Ascending aorta (tissue), 2 donors: Measurements from ENCODE around the gene OSM. TPM values are rescaled to one million over a fixed set of nuclear protein-coding genes. Genes with fewer than 3 reads are reported as not detected.

Experiments used
- DNase-seq, 2 donors: peaks; one replicate each; pipeline ENCODE4 v3.0.0-alpha.2; 2019; ENCODE audit warnings: low spot score in 2 of 2
- H3K27ac ChIP-seq, 2 donors: fragments of 200-600 bp; sonication (generic); one replicate each; pipeline ENCODE4 v1.5.1; 2016 to 2017; ENCODE audit warnings: mild to moderate bottlenecking in 1 of 2
- H3K27me3 ChIP-seq: fragments of 200-600 bp; sonication (generic); one replicate; pipeline ENCODE4 v1.5.1; 2017
- H3K36me3 ChIP-seq, 2 donors: fragments of 200-600 bp; sonication (generic); one replicate each; pipeline ENCODE4 v1.5.1; 2016
- H3K4me1 ChIP-seq, 2 donors: fragments of 200-600 bp; sonication (generic); one replicate each; pipeline ENCODE4 v1.5.1; 2016 to 2017; ENCODE audit warnings: mild to moderate bottlenecking in 1 of 2
- H3K4me3 ChIP-seq, 2 donors: fragments of 200-600 bp; sonication (generic); one replicate each; pipeline ENCODE4 v1.5.1; 2016 to 2017; ENCODE audit warnings: mild to moderate bottlenecking in 1 of 2
- H3K9me3 ChIP-seq, 2 donors: fragments of 200-600 bp; sonication (generic); one replicate each; pipeline ENCODE4 v1.5.1; 2016
- CTCF ChIP-seq, 3 experiments: fragments of 200-600 bp in 2 of 3; fragments of 450-650 bp in 1 of 3; sonication (generic) in 2 of 3; IDR thresholded peaks; one replicate each; pipeline ENCODE4 v1.5.1; 2016 to 2019; ENCODE audit warnings: antibody characterized with exemption in 3 of 3, mild to moderate bottlenecking in 1 of 3, moderate library complexity in 1 of 3
- intact Hi-C: fragments of 100-400 bp; cut with DNase I; formaldehyde crosslinking; loops from one replicate; pipeline ENCODE4 v1.15.1; 2023
- total RNA-seq: library from RNA; depleted of rRNA; stranded (reverse); fragments of >200 nt; gene quantifications from one replicate; pipeline ENCODE4 v1.1.0, GENCODE V29; 2016

The OSM gene
- total RNA-seq, 1 donor from 2014 or later: not detected

GRCh38 chr22:30214703-30215407 is 51.8 kb downstream of the OSM start:
- Histone ChIP-seq H3K4me1 (peaks cover 3 to 15% of the 10 kb centered on the region in 2 donors), H3K27ac (no peak overlapping the region), H3K36me3 (no peaks in the 10 kb centered on the region), H3K9me3 (no peaks in the 10 kb centered on the region), H3K27me3 (no peaks in the 10 kb centered on the region), H3K4me3 (no peak overlapping the region)
- TF ChIP-seq CTCF (IDR thresholded peaks at IDR 0.05): no peak
- DNase-seq: no peak
- intact Hi-C loops: no loop called here

GRCh38 chr22:30212996-30213441 is 53.6 kb downstream of the OSM start:
- intact Hi-C loops: no loop called here
- no peak overlapping the region for H3K27ac ChIP-seq
- H3K4me3 ChIP-seq: no peak overlapping the region
- H3K4me1 ChIP-seq: peaks cover 3 to 22% of the 10 kb centered on the region in 2 donors
- TF ChIP-seq CTCF (IDR thresholded peaks at IDR 0.05): no peak
- H3K9me3 ChIP-seq: no peaks in the 10 kb centered on the region
- H3K36me3 ChIP-seq: no peaks in the 10 kb centered on the region
- DNase-seq: no peak
- no peaks in the 10 kb centered on the region for H3K27me3 ChIP-seq

Other genes with a start within 250 kb of the OSM start
- gene HORMAD2, start 186.4 kb downstream of the OSM start, total RNA-seq: not detected
- gene LIF, start 20.1 kb downstream of the OSM start, total RNA-seq: not detected
- gene CASTOR1, start 22.7 kb upstream of the OSM start, total RNA-seq: 55.9 TPM
- 107 TPM for gene TBC1D10A, start 60.1 kb upstream of the OSM start, total RNA-seq
- gene SF3A1, start 90.0 kb upstream of the OSM start, total RNA-seq: 92.9 TPM
- gene CCDC157, start 90.2 kb upstream of the OSM start, total RNA-seq: 7.0 TPM
- 6.7 TPM for gene RNF215, start 120.6 kb upstream of the OSM start, total RNA-seq
- gene SEC14L2, start 130.2 kb upstream of the OSM start, total RNA-seq: 3.0 TPM
- 4.5 TPM for gene MTFP1, start 158.9 kb upstream of the OSM start, total RNA-seq
- not detected for gene SEC14L3, start 205.2 kb upstream of the OSM start, total RNA-seq
- not detected for gene SEC14L4, start 238.8 kb upstream of the OSM start, total RNA-seq